PC-9 (cell line): ENCODE measurements around the gene WDR18.
"Not testable (repeated sequence)": the region's sequence is repeated elsewhere in the genome, so short reads cannot be mapped to it uniquely, and the experiment has no call there.

Experiments
- EZH2 ChIP-seq: fragments of 200-600 bp; sonication (generic); IDR thresholded peaks from 2 replicates; pipeline ENCODE4 v1.8.0; 2017; ENCODE audit warnings: antibody characterized with exemption, low read depth
- TF ChIP-seq, protein P1 (sequence below): fragments of 200-600 bp; sonication (generic); conservative IDR thresholded peaks from 2 replicates; pipeline ENCODE4 v1.6.1; 2017; ENCODE audit warnings: mixed run types, antibody characterized with exemption, mild to moderate bottlenecking, moderate library complexity

DNA sequence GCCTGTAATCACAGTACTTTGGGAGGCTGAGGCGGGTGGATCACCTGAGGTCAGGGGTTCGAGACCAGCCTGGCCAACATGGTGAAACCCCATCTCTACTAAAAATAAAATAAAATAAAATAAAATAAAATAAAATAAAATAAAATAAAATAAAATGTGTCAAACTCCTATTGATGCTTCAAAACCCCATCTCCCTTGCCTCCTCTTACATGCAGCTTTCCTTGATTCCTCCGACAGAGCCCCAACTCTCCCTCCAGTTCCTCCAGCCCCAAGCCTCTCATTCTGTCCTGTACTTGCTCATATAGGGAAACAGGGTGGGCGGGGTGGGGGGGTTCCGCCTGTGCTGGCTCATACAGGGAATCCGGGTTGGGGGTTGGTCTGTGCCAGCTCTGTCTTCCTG lies 40.9 kb downstream of the WDR18 start:
- TF ChIP-seq EZH2: not testable (repeated sequence)
- TF ChIP-seq, protein P1, sequence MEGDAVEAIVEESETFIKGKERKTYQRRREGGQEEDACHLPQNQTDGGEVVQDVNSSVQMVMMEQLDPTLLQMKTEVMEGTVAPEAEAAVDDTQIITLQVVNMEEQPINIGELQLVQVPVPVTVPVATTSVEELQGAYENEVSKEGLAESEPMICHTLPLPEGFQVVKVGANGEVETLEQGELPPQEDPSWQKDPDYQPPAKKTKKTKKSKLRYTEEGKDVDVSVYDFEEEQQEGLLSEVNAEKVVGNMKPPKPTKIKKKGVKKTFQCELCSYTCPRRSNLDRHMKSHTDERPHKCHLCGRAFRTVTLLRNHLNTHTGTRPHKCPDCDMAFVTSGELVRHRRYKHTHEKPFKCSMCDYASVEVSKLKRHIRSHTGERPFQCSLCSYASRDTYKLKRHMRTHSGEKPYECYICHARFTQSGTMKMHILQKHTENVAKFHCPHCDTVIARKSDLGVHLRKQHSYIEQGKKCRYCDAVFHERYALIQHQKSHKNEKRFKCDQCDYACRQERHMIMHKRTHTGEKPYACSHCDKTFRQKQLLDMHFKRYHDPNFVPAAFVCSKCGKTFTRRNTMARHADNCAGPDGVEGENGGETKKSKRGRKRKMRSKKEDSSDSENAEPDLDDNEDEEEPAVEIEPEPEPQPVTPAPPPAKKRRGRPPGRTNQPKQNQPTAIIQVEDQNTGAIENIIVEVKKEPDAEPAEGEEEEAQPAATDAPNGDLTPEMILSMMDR: not testable (repeated sequence)
